GM13977 (cell line): ENCODE data around the gene DRC1.

Experiments used
- DNase-seq: peaks from one replicate; pipeline ENCODE4 v3.0.0; 2012; ENCODE audit warnings: low spot score
- CTCF ChIP-seq: IDR thresholded peaks from 2 replicates; pipeline ENCODE4 v1.5.1; 2012; ENCODE audit warnings: mild to moderate bottlenecking, control low read depth; ENCODE audit not compliant: insufficient read depth; ENCODE audit errors: extremely low read depth, missing control alignments
- in situ Hi-C: fragments of 300-500 bp; cut with MboI; formaldehyde crosslinking; loops from one replicate; pipeline ENCODE4 v1.12.0; 2022; ENCODE audit warnings: low sequenced_read_pairs, low pct_unique_long_range_greater_than_20kb, mixed read lengths, inconsistent platforms; ENCODE audit not compliant: unreplicated experiment

The DRC1 gene

GRCh38 chr2:26483516-26483915 is 81.8 kb downstream of the DRC1 start:
- DNase-seq: no peak
- no peak for TF ChIP-seq CTCF
- in situ Hi-C loops: no loop called here

- in situ Hi-C loops: no loop called here
- no peak for DNase-seq
- TF ChIP-seq CTCF: no peak
These were observed 82.3 kb downstream of the DRC1 start for GRCh38 chr2:26483957-26484565.

DNA sequence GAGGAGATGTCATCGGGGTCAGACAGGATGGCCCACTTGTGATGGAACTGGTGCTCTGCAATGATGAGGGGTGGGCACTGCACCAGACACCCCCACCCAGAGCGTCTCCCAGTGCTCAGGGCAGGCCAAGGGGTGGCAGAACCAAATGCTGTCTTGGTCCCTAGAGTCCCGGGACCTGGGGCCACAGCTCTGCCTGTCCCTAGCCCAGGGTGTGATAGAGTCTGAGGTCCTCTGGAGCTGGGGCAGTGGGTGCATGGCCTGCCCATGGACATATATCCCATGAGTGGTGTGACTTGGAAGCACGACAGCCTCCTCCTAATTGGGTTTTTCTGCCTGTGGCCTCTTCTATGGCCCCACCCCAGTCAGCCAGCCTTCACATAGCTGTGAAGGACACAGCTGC is 82.9 kb downstream of the DRC1 start:
- TF ChIP-seq CTCF: no peak
- DNase-seq: no peak
- in situ Hi-C loops: no loop called here

GRCh38 chr2:26485099-26485498 is 83.4 kb downstream of the DRC1 start:
- in situ Hi-C loops: no loop called here
- no peak for DNase-seq
- no peak for TF ChIP-seq CTCF

DNA sequence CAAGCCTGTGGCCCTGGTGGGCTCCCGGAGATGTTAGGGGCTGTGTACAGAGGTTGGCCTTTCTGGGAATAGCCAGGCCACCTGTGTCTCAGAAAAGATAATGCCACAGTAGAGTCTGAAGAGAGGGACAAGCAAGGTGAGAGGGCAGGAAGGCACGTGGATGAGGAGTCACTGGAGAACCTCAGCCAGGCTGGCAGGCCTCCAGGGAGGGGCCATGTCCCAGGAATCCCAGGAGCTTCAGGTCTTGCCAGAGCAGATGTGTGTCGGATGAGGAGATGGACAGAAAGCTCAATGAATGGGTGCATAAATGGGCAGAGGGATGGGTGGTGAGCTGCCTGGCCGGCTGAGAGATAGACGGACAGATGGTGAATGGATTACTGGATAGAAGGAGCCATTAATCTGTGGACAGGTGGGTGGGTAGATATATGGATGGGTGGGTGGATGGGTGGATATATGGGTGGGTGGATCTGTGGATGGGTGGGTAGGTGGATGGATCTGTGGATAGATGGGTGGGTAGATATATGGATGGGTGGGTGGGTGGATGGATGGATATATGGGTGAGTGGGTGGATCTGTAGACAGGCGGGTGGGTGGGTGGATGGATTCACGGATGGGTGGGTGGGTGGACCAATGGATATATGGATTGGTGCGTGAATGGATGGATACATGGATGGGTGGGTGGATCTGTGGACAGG is 84.2 kb downstream of the DRC1 start:
- TF ChIP-seq CTCF: no peak
- DNase-seq: no peak

GRCh38 chr2:26486789-26487188 is 85.1 kb downstream of the DRC1 start:
- DNase-seq: no peak
- in situ Hi-C loops: no loop called here
- TF ChIP-seq CTCF: no peak

More for the DNA sequence above, 84.2 kb downstream of the DRC1 start:
- in situ Hi-C loops: no loop called here
